ENCODE results near the gene SBF2.
"Not testable (repeated sequence)": the region's sequence is repeated elsewhere in the genome, so short reads cannot be mapped to it uniquely, and the experiment has no call there.

Gene SBF2

DNA sequence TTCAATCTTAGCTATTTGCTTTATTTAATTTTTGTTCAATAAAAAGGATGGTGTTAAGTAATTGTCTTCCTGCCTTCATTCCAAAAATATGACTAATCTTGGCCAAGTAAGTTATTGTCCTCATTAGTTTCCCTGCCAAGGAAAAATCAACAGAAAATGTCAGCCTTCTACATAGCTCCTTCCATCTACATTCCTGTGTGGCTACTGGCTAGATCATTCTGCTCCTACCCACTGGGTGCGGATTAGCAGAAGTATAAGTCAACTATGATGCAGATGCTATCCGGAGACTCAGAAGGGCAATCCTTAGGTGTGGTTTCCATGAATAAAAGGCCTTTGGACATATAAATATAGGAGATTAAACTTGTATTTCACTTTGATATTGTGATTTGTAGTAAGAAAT, 154.4 kb downstream of the SBF2 start:
- TF ChIP-seq, protein P1, sequence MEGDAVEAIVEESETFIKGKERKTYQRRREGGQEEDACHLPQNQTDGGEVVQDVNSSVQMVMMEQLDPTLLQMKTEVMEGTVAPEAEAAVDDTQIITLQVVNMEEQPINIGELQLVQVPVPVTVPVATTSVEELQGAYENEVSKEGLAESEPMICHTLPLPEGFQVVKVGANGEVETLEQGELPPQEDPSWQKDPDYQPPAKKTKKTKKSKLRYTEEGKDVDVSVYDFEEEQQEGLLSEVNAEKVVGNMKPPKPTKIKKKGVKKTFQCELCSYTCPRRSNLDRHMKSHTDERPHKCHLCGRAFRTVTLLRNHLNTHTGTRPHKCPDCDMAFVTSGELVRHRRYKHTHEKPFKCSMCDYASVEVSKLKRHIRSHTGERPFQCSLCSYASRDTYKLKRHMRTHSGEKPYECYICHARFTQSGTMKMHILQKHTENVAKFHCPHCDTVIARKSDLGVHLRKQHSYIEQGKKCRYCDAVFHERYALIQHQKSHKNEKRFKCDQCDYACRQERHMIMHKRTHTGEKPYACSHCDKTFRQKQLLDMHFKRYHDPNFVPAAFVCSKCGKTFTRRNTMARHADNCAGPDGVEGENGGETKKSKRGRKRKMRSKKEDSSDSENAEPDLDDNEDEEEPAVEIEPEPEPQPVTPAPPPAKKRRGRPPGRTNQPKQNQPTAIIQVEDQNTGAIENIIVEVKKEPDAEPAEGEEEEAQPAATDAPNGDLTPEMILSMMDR (conservative IDR thresholded peaks at IDR 0.05; ENCODE audit: low read length) = no peak
- DNase-seq (ENCODE audit: low read depth) = peak; percentile 95
- no peak overlapping the region for H3K4me3 ChIP-seq (ENCODE audit: low read length)

DNA sequence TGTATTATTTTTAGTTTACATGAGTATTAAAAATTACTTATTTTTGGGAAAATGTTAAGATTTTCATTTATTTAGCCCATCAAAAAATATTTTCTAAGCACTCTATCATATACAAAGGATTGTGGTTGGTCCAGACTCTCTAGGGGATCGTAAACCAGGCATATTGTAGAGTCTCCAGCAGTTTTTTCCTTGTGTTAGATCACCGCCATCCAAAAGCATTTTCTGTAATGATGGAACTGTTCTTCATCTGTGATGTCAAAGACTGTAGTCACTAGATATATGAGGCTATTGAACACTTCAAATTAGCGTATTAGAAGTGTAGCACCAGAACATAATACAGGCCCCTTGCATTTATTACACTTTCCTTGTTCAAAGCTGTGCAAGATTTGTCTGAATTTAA, 154.9 kb downstream of the SBF2 start:
- H3K4me3 ChIP-seq (ENCODE audit: low read length) = no peak overlapping the region
- DNase-seq (ENCODE audit: low read depth) = no peak
- TF ChIP-seq, protein P1 (conservative IDR thresholded peaks at IDR 0.05; ENCODE audit: low read length) = no peak

DNA sequence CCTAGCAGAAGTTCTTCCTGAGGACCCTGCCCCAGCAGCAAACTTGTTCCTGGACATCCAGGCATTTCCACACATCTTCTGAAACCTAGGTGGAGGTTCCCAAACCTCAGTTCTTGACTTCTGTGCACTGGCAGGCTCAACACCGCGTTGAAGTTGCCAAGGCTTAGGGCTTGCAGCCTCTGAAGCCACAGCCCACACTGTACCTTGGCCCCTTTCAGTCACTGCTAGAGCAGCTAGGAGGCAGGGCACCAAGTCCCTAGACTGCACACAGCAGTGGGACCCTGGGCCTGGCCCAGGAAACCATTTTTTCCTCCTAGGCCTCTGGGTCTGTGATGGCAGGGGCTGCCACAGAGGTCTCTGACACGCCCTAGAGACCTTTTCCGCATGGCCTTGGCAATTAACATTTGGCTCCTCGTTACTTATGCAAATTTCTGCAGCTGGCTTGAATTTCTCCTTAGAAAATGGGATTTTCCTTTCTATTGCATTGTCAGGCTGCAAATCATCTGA, 159.0 kb downstream of the SBF2 start:
- no peak for DNase-seq (ENCODE audit: low read depth)
- TF ChIP-seq, protein P1 (conservative IDR thresholded peaks at IDR 0.05; ENCODE audit: low read length) = no peak
- no peak overlapping the region for H3K4me3 ChIP-seq (ENCODE audit: low read length)

DNA sequence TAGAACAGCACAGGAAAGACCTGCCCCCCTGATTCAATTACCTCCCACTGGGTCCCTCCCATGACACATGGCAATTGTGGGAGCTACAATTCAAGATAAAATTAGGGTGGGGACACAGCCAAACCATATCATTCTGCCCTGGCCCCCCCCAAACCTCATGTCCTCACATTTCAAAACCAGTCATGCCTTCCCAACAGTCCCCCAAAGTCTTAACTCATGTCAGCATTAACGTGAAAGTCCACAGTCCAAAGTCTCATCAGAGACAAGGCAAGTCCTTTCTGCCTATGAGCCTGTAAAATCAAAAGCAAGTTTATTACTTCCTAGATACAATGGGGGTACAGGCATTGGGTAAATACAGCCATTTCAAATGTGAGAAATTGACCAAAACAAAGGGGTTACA, 159.8 kb downstream of the SBF2 start:
- not testable (repeated sequence) for DNase-seq (ENCODE audit: low read depth); H3K4me3 ChIP-seq (ENCODE audit: low read length)

DNA sequence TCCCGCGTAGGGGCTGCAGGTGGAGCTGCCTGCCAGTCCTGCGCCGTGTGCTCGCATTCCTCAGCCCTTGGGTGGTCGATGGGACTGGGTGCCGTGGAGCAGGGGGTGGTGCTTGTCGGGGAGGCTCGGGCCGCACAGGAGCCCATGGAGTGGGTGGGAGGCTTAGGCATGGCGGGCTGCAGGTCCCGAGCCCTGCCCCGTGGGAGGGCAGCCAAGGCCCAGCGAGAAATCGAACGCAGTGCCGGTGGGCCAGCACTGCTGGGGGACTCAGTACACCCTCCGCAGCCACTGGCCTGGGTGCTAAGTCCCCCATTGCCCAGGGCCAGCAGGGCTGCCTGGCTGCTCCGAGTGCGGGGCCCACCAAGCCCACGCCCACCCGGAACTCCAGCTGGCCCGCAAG, 160.8 kb downstream of the SBF2 start:
- DNase-seq (ENCODE audit: low read depth); H3K4me3 ChIP-seq (ENCODE audit: low read length): not testable (repeated sequence)

DNA sequence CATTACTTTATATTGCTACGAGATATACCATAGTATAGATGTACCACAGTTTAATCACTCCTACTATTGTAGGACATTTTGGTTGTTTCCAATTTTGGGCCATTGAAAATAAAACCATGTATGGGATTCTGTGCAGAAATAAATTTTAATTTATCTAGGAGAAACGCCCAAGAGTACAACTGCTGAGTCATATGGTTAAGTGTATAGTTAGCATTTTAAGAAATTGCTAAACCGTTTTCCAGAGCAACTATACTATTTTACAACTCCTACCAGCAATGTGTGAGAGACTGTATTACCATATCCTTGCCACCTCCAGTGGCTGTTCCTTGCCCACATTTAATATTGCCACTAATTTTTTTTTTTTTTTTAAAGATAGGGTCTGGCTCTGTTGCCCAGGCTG, 163.1 kb downstream of the SBF2 start:
- no peak for DNase-seq (ENCODE audit: low read depth)
- TF ChIP-seq, protein P1 (conservative IDR thresholded peaks at IDR 0.05; ENCODE audit: low read length) = no peak
- no peak overlapping the region for H3K4me3 ChIP-seq (ENCODE audit: low read length)

DNA sequence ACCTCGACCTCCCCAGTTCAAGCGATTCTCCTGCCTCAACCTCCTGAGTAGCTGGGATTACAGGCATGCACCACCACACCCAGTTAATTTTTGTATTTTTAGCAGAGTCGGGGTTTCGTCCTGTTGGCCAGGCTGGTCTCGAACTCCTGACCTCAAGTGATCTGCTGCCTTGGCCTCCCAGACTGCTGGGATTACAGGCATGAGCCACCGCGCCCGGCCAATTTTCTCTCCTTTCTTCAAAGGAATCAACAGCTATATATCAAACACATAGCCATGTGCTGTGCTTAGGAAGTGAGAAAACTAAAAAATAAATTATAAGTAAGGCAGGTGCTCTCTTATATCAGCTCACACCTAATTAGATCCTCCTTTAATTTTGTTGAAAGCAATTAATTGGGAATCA, 164.8 kb downstream of the SBF2 start:
- not testable (repeated sequence) for DNase-seq (ENCODE audit: low read depth); H3K4me3 ChIP-seq (ENCODE audit: low read length)

DNA sequence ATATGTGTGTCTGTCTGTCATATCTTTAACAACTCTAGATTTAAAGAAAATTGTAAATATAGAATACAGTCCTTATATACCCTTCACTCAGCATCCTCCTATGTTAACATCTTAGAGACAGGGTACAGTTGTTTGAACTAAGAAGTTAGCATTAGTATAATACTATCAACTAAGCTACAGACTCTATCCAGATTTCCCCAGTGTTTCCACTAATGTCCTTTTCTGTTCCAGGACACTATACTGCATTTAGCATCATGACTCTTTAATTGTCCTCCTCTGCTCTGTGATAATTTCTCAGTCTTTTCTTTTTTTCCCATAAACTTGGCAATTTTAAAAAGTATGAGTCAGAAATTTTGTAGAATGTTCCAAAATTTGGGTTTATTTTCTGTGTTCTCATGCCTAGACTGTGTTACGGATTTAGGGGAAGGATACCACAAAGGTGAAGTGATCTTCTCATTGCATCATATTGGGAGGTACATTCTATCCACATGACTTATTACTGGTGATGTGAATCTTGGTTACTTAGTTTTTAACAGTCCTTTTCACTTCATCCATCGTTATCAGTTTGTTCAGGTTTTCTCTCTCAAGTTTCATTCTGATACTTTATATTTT, 168.4 kb downstream of the SBF2 start:
- TF ChIP-seq, protein P1 (conservative IDR thresholded peaks at IDR 0.05; ENCODE audit: low read length) = no peak
- peak; percentile 71 for DNase-seq (ENCODE audit: low read depth)
- H3K4me3 ChIP-seq (ENCODE audit: low read length) = no peak overlapping the region

Measured in AG10803 (cell line).